ENCODE measurements around the gene ADCY3. TPM values are rescaled to one million over a fixed set of nuclear protein-coding genes. Genes with fewer than 3 reads are reported as not detected.

The ADCY3 gene
- total and polyA plus RNA-seq, 9 of the 15 experiments (the other 6 are each of a cell fraction or from before 2014, with no cell fraction given): 1.5 to 54.8 (median 26.3) TPM

DNA sequence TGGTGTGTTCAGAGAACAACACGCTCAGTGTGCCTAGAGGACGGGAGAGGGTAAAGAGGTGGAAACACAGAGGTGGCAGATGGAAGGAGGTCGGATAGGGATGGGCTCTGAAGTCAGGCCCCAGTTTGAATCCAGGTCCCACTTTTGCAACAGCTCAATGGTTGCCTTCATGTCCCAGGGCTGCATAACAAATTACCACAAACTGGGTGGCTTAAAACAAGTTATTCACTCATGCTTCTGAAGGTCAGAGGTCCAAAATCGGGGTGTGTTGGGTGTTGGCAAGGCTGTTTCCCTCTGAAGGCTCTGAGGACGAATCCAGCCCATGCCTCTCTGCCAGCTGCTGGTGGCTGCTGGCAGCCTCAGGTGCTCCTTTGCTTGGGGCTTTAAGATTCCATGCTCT lies 12.7 kb upstream of the ADCY3 start:
- POLR2A ChIA-PET: interaction anchor here (0.6 to 0.7 kb wide), 2 partner anchors 15 to 865 kb away, joined by 3 read pairs; no protein-coding TSS in a partner anchor
- Histone ChIP-seq H3K9me1 (ENCODE audit: control insufficient read depth, insufficient read depth, low read length) (no peaks in the 10 kb centered on the region), H3K9ac (ENCODE audit: insufficient read depth in 1 of 2, low read depth in 2 of 2, low read length in 2 of 2) (no peak overlapping the region; a peak in 1 of 4 replicates), H3K9me3 (replicated peaks; ENCODE audit: control insufficient read depth, insufficient read depth, low read depth, low read length) (no peaks in the 10 kb centered on the region), H2AFZ (ENCODE audit: low read depth, low read length) (no peak overlapping the region; the same call in 1 of the 2 replicates), H3K79me2 (ENCODE audit: control insufficient read depth, insufficient read depth, low read length) (no peaks in the 10 kb centered on the region), H3K4me3 (no peak overlapping the region), H4K20me1 (replicated peaks; ENCODE audit: control insufficient read depth, insufficient read depth, low read length) (no peaks in the 10 kb centered on the region), H3K4me2 (ENCODE audit: insufficient read depth, low read length) (no peak overlapping the region), H3K36me3 (ENCODE audit: control insufficient read depth, insufficient read depth, low read length) (no peaks in the 10 kb centered on the region), H3K27me3 (ENCODE audit: control insufficient read depth in 2 of 2, insufficient read depth in 2 of 2, low read length in 2 of 2) (no peaks in the 10 kb centered on the region), H3K27ac (ENCODE audit: extremely low read depth, low read depth, low read length) (no peak overlapping the region), H3K4me1 (replicated peaks in 1 of 2; ENCODE audit: control insufficient read depth in 2 of 2, insufficient read depth in 2 of 2, low read length in 2 of 2) (peaks cover 5 to 9% of the 10 kb centered on the region in 2 experiments; a peak in 4 of 5 replicates)
- no TSS peak for BruUV-seq (replicated peaks)
- WGBS (ENCODE audit: insufficient coverage, low coverage, missing lambda C conversion rate): 31% methylated on average over 5 of the region's 5 CpGs
- DNase-seq (ENCODE audit: extremely low read depth in 1 of 4, low spot score in 3 of 4): no peak
- in situ Hi-C loops (cut with MboI) (no loop called here), intact Hi-C loops (cut with micrococcal nuclease) (no loop called here)
- no peak for FAIRE-seq
- ATAC-seq: no peak
- TF ChIP-seq, protein P1, sequence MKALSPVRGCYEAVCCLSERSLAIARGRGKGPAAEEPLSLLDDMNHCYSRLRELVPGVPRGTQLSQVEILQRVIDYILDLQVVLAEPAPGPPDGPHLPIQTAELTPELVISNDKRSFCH (CRISPR knock-in tag; IDR thresholded peaks at IDR 0.05): no peak
- TF ChIP-seq, protein P1 (tag; IDR thresholded peaks at IDR 0.05): no peak
- TF ChIP-seq MCM7 (IDR thresholded peaks at IDR 0.05) (0 out of 4 replicates have a peak, but pooled peaks of 1 of the 2 experiments have one; percentile 79), PRPF4 (IDR thresholded peaks at IDR 0.05; ENCODE audit: insufficient read depth, low read depth, low read length, poor library complexity, severe bottlenecking) (no peak)
- CTCF ChIA-PET (ENCODE audit: low intra/inter-chr PET ratio): no interaction called here

DNA sequence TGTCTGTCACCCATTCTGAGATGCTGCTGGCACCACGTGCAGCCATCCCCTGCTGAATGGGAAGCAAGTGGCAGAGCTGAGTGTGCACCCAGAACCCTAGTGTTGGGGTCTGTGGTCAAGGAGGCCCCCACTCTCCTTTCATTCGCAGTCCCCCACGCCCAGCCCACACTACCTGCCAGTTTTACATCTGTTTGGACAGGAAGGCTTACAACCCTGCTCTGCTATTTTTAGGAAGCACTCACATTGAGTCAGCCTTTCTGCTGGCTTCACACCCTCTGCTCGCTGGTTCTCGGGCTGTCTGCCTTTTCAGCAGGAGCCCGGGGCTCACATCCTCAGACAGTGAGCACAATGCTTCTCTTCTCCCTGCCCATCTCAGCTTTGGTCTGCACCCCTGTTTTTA lies 10.7 kb upstream of the ADCY3 start:
- BruUV-seq (replicated peaks): no TSS peak
- in situ Hi-C loops (cut with MboI) (no loop called here), intact Hi-C loops (cut with micrococcal nuclease) (no loop called here)
- H3K9me1 ChIP-seq (ENCODE audit: control insufficient read depth, insufficient read depth, low read length): no peaks in the 10 kb centered on the region
- H3K4me3 ChIP-seq: no peak overlapping the region
- no peaks in the 10 kb centered on the region for H3K27me3 ChIP-seq (ENCODE audit: control insufficient read depth in 2 of 2, insufficient read depth in 2 of 2, low read length in 2 of 2)
- ATAC-seq (no peak), FAIRE-seq (no peak), DNase-seq (ENCODE audit: extremely low read depth in 1 of 4, low spot score in 3 of 4) (no peak)
- H3K79me2 ChIP-seq (ENCODE audit: control insufficient read depth, insufficient read depth, low read length): no peaks in the 10 kb centered on the region
- peak overlapping the region; percentile 75 for H2AFZ ChIP-seq (ENCODE audit: low read depth, low read length)
- no peaks in the 10 kb centered on the region; the same call in 2 of the 3 replicates for H3K36me3 ChIP-seq (ENCODE audit: control insufficient read depth, insufficient read depth, low read length)
- H3K4me1 ChIP-seq (replicated peaks in 1 of 2; ENCODE audit: control insufficient read depth in 2 of 2, insufficient read depth in 2 of 2, low read length in 2 of 2): peaks cover 9 to 17% of the 10 kb centered on the region in 2 experiments; a peak in 4 of 5 replicates
- 50% methylated on average over 6 of the region's 6 CpGs for WGBS (ENCODE audit: insufficient coverage, low coverage, missing lambda C conversion rate)
- H3K27ac ChIP-seq (ENCODE audit: extremely low read depth, low read depth, low read length): no peak overlapping the region
- CTCF ChIA-PET (ENCODE audit: low intra/inter-chr PET ratio): no interaction called here
- 0 out of 4 replicates have a peak overlapping the region, but pooled peaks of 1 of the 2 experiments have one; percentile 60 for H3K9ac ChIP-seq (ENCODE audit: insufficient read depth in 1 of 2, low read depth in 2 of 2, low read length in 2 of 2)
- no peaks in the 10 kb centered on the region for H4K20me1 ChIP-seq (replicated peaks; ENCODE audit: control insufficient read depth, insufficient read depth, low read length)
- no peaks in the 10 kb centered on the region for H3K9me3 ChIP-seq (replicated peaks; ENCODE audit: control insufficient read depth, insufficient read depth, low read depth, low read length)
- no peak overlapping the region for H3K4me2 ChIP-seq (ENCODE audit: insufficient read depth, low read length)
- POLR2A ChIA-PET: interaction anchor here (0.6 to 0.8 kb wide), 3 partner anchors 12 to 839 kb away, joined by 3 read pairs; no protein-coding TSS in a partner anchor
- TF ChIP-seq MTA3 (IDR thresholded peaks at IDR 0.05; ENCODE audit: borderline replicate concordance) (no peak), ATF7 (IDR thresholded peaks at IDR 0.05) (no peak), RFX5 (IDR thresholded peaks at IDR 0.05; ENCODE audit: low read depth, low read length) (no peak), JUN (IDR thresholded peaks at IDR 0.05; ENCODE audit: borderline replicate concordance, low read depth, low read length) (no peak), JUN (CRISPR knock-in tag; IDR thresholded peaks at IDR 0.05; ENCODE audit: borderline replicate concordance) (no peak)
- TF ChIP-seq, protein P2, sequence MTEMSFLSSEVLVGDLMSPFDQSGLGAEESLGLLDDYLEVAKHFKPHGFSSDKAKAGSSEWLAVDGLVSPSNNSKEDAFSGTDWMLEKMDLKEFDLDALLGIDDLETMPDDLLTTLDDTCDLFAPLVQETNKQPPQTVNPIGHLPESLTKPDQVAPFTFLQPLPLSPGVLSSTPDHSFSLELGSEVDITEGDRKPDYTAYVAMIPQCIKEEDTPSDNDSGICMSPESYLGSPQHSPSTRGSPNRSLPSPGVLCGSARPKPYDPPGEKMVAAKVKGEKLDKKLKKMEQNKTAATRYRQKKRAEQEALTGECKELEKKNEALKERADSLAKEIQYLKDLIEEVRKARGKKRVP (CRISPR knock-in tag; IDR thresholded peaks at IDR 0.05): no peak
- TF ChIP-seq, protein P3, sequence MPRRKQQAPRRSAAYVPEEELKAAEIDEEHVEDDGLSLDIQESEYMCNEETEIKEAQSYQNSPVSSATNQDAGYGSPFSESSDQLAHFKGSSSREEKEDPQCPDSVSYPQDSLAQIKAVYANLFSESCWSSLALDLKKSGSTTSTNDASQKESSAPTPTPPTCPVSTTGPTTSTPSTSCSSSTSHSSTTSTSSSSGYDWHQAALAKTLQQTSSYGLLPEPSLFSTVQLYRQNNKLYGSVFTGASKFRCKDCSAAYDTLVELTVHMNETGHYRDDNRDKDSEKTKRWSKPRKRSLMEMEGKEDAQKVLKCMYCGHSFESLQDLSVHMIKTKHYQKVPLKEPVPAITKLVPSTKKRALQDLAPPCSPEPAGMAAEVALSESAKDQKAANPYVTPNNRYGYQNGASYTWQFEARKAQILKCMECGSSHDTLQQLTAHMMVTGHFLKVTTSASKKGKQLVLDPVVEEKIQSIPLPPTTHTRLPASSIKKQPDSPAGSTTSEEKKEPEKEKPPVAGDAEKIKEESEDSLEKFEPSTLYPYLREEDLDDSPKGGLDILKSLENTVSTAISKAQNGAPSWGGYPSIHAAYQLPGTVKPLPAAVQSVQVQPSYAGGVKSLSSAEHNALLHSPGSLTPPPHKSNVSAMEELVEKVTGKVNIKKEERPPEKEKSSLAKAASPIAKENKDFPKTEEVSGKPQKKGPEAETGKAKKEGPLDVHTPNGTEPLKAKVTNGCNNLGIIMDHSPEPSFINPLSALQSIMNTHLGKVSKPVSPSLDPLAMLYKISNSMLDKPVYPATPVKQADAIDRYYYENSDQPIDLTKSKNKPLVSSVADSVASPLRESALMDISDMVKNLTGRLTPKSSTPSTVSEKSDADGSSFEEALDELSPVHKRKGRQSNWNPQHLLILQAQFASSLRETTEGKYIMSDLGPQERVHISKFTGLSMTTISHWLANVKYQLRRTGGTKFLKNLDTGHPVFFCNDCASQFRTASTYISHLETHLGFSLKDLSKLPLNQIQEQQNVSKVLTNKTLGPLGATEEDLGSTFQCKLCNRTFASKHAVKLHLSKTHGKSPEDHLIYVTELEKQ (CRISPR knock-in tag; IDR thresholded peaks at IDR 0.05): no peak
